Endothelial cell of umbilical vein (primary cell): ENCODE data around the gene RALGAPA1. TPM values are rescaled to one million over a fixed set of nuclear protein-coding genes. Genes with fewer than 3 reads are reported as not detected.

ENCODE experiments used
- BruUV-seq: library from RNA; stranded (reverse); fragments of 400-500 nt; replicated peaks from 2 replicates; lab custom pipeline; 2021; lab: Mats Ljungman, UMichigan
- CTCF ChIA-PET: fragments of 300-600, 350-600 bp; sonication (Branson Sonifier 250); formaldehyde crosslinking; loops from one replicate; lab custom pipeline; 2021; ENCODE audit warnings: antibody characterized with exemption, inconsistent platforms; lab: Charles Lee
- POLR2A ChIA-PET: fragments of 300-600, 350-600 bp; sonication (Branson Sonifier 250); formaldehyde crosslinking; loops from one replicate; lab custom pipeline; 2021; ENCODE audit warnings: antibody characterized with exemption, inconsistent platforms; lab: Charles Lee
- DNase-seq: peaks from one replicate; pipeline ENCODE4 v3.0.0-alpha.2; 2011; ENCODE audit warnings: low read depth, low spot score
- FAIRE-seq: peaks from 2 replicates; lab custom pipeline; 2011; peaks lifted over from hg19 to GRCh38; lab: Jason Lieb, UNC
- H2AFZ ChIP-seq: 2 replicates; pipeline ENCODE4 v1.6.0; 2012; ENCODE audit warnings: low read depth, low read length, control low read depth, inconsistent platforms
- H3K27ac ChIP-seq: 2 replicates; pipeline ENCODE4 v1.5.1; 2011; ENCODE audit warnings: low read depth, mild to moderate bottlenecking, control low read depth, low read length, moderate library complexity; ENCODE audit not compliant: insufficient read depth
- H3K27me3 ChIP-seq, 2 experiments: 2 replicates each; pipeline versions ENCODE4 v1.6.0 to v1.6.1; 2011; ENCODE audit warnings: low read length in 2 of 2, mixed read lengths in 1 of 2; ENCODE audit not compliant: control insufficient read depth in 2 of 2, insufficient read depth in 2 of 2
- H3K36me3 ChIP-seq, 2 experiments: 2 replicates in 1 of 2; 3 replicates in 1 of 2; pipeline ENCODE4 v1.5.1; 2011; ENCODE audit warnings: low read length in 2 of 2, mild to moderate bottlenecking in 1 of 2, moderate library complexity in 1 of 2; ENCODE audit not compliant: control insufficient read depth in 2 of 2, insufficient read depth in 2 of 2; ENCODE audit errors: extremely low read depth in 1 of 2
- H3K4me1 ChIP-seq: 3 replicates; pipeline ENCODE4 v1.5.1; 2011; ENCODE audit warnings: mild to moderate bottlenecking, low read length; ENCODE audit not compliant: control insufficient read depth, insufficient read depth; ENCODE audit errors: extremely low read depth
- H3K4me2 ChIP-seq: 2 replicates; pipeline ENCODE4 v1.6.1; 2011; ENCODE audit warnings: low read length, control low read depth, mixed read lengths; ENCODE audit not compliant: insufficient read depth
- H3K4me3 ChIP-seq, 3 experiments: fragments of 200-600 bp in 1 of 3; sonication (generic), shearing (Covaris generic) in 1 of 3; replicated peaks in 1 of 3; 2 replicates each; pipeline ENCODE4 v1.5.1; 2011 to 2016; ENCODE audit warnings: control low read depth in 3 of 3, low read length in 3 of 3, mild to moderate bottlenecking in 2 of 3, inconsistent platforms in 1 of 3, low read depth in 1 of 3, moderate library complexity in 1 of 3; ENCODE audit not compliant: insufficient read depth in 1 of 3
- H3K79me2 ChIP-seq: 2 replicates; pipeline ENCODE4 v1.6.0; 2012; ENCODE audit warnings: low read length, inconsistent platforms; ENCODE audit not compliant: control insufficient read depth, insufficient read depth
- H3K9ac ChIP-seq: replicated peaks from 2 replicates; pipeline ENCODE3; 2011; ENCODE audit warnings: low read length, control low read depth; ENCODE audit not compliant: insufficient read depth; ENCODE audit errors: extremely low read depth
- H3K9me1 ChIP-seq: replicated peaks from 3 replicates; pipeline ENCODE4 v1.6.0; 2011; ENCODE audit warnings: mild to moderate bottlenecking, low read length; ENCODE audit not compliant: control insufficient read depth, insufficient read depth; ENCODE audit errors: extremely low read depth
- H3K9me3 ChIP-seq: replicated peaks from 2 replicates; pipeline ENCODE4 v1.5.1; 2012; ENCODE audit warnings: low read length, inconsistent platforms; ENCODE audit not compliant: control insufficient read depth, insufficient read depth
- H4K20me1 ChIP-seq: replicated peaks from 2 replicates; pipeline ENCODE3; 2011; ENCODE audit warnings: mild to moderate bottlenecking, low read length; ENCODE audit not compliant: control insufficient read depth, insufficient read depth; ENCODE audit errors: extremely low read depth
- EZH2 ChIP-seq: IDR thresholded peaks from 2 replicates; pipeline ENCODE4 v1.6.1; 2012; ENCODE audit warnings: borderline replicate concordance, low read depth, mild to moderate bottlenecking, moderate library complexity, low read length, inconsistent platforms; ENCODE audit not compliant: severe bottlenecking
- FOS ChIP-seq: IDR thresholded peaks from 2 replicates; pipeline ENCODE4 v1.6.1; 2011; ENCODE audit warnings: mild to moderate bottlenecking, low read length, moderate library complexity, borderline replicate concordance; ENCODE audit not compliant: insufficient read depth
- GATA2 ChIP-seq: IDR thresholded peaks from 2 replicates; pipeline ENCODE4 v1.7.0; 2011; ENCODE audit warnings: low read depth, mild to moderate bottlenecking, moderate library complexity, mixed read lengths, low read length; ENCODE audit not compliant: insufficient read length, insufficient read depth
- JUN ChIP-seq: IDR thresholded peaks from 2 replicates; pipeline ENCODE4 v1.6.1; 2011; ENCODE audit warnings: borderline replicate concordance, low read depth; ENCODE audit not compliant: insufficient read length, insufficient read depth
- MAX ChIP-seq: IDR thresholded peaks from 2 replicates; pipeline ENCODE4 v1.6.1; 2011; ENCODE audit not compliant: insufficient read depth, insufficient read length
- MYC ChIP-seq: IDR thresholded peaks from one replicate; pipeline ENCODE4 v1.6.1; 2011; ENCODE audit warnings: mild to moderate bottlenecking, low read depth, low read length
- POLR2A ChIP-seq: IDR thresholded peaks from 2 replicates; pipeline ENCODE4 v1.6.1; 2012; ENCODE audit warnings: low read depth, mild to moderate bottlenecking, control low read depth, low read length
- POLR2AphosphoS5 ChIP-seq: IDR thresholded peaks from 2 replicates; pipeline ENCODE4 v1.6.1; 2012; ENCODE audit warnings: low read depth, mild to moderate bottlenecking, control low read depth, low read length, moderate library complexity; ENCODE audit not compliant: insufficient read depth
- dilution Hi-C: fragments of 300-500 bp; cut with MboI; formaldehyde crosslinking; loops from one replicate; pipeline ENCODE4 v1.15.0; 2019; ENCODE audit warnings: low sequenced_read_pairs; ENCODE audit not compliant: extremely low pct_ligation_motif_present
- intact Hi-C: fragments of 100-400 bp; cut with micrococcal nuclease; formaldehyde crosslinking; loops from one replicate; pipeline ENCODE4 v1.10.0; 2022
- polyA plus RNA-seq, 4 experiments: library from polyadenylated mRNA; depleted of rRNA in 3 of 4; stranded (reverse) in 3 of 4; unstranded in 1 of 4; fragments of >200 nt; gene quantifications; 2 replicates each; pipeline versions ENCODE4 v1.2.1 to v1.2.3, GENCODE V29; 2011 to 2012; ENCODE audit warnings: missing spikeins in 1 of 4
- total RNA-seq: library from RNA; stranded (reverse); gene quantifications from 2 replicates; pipeline ENCODE4 v1.2.3, GENCODE V29; 2021

Gene RALGAPA1
- total and polyA plus RNA-seq, 2 donors (not counting 3 experiments of a cell fraction or from before 2014, with no cell fraction given), result 6.1 to 30.9 TPM

- DNase-seq, result peak; percentile 40
- H3K27ac ChIP-seq, result no peak overlapping the region
- dilution Hi-C loops (loop anchor here (25.0 kb wide), 1 partner anchor 258 kb away; no protein-coding TSS in a partner anchor), intact Hi-C loops (loop anchor here (10.0 kb wide), 1 partner anchor 119 kb away; no protein-coding TSS in a partner anchor)
- H3K9me1 ChIP-seq, result no peaks in the 10 kb centered on the region
- BruUV-seq, result no TSS peak
- H3K4me1 ChIP-seq, result peaks cover 24% of the 10 kb centered on the region
- no peaks in the 10 kb centered on the region for H3K9me3 ChIP-seq
- H3K27me3 ChIP-seq, result no peaks in the 10 kb centered on the region
- no peak for TF ChIP-seq JUN
- no peak for TF ChIP-seq MYC
- TF ChIP-seq MAX, result no peak
- TF ChIP-seq GATA2, result peak; percentile 71
- no peak for TF ChIP-seq FOS
- no peak for TF ChIP-seq EZH2
- TF ChIP-seq POLR2AphosphoS5, result no peak
- TF ChIP-seq POLR2A, result no peak
- no peaks in the 10 kb centered on the region for H4K20me1 ChIP-seq
- no peaks in the 10 kb centered on the region for H3K79me2 ChIP-seq
- H2AFZ ChIP-seq, result no peak overlapping the region
- H3K4me2 ChIP-seq, result no peak overlapping the region
- H3K9ac ChIP-seq, result no peak overlapping the region
- POLR2A ChIA-PET, result no interaction called here
- CTCF ChIA-PET, result interaction anchor here (0.8 to 2.6 kb wide), 5 partner anchors 9 to 274 kb away, joined by 3 to 12 read pairs (median 7); no protein-coding TSS in a partner anchor
- no peak for FAIRE-seq
- H3K36me3 ChIP-seq, result no peaks in the 10 kb centered on the region
- H3K4me3 ChIP-seq, result no peak overlapping the region
Observed at GRCh38 chr14:35695647-35696046, 113.4 kb downstream of the RALGAPA1 start.

- POLR2A ChIA-PET, result no interaction called here
- DNase-seq (no peak), FAIRE-seq (no peak)
- no peaks in the 10 kb centered on the region for H3K79me2 ChIP-seq
- H3K27me3 ChIP-seq, result no peaks in the 10 kb centered on the region
- no peak overlapping the region for H2AFZ ChIP-seq
- H3K36me3 ChIP-seq, result no peaks in the 10 kb centered on the region
- TF ChIP-seq EZH2, result no peak
- dilution Hi-C loops, result loop anchor here (25.0 kb wide), 1 partner anchor 258 kb away; no protein-coding TSS in a partner anchor
- no peaks in the 10 kb centered on the region for H3K9me3 ChIP-seq
- H3K4me2 ChIP-seq, result no peak overlapping the region
- H4K20me1 ChIP-seq, result no peaks in the 10 kb centered on the region
- CTCF ChIA-PET, result interaction anchor here (0.8 to 2.6 kb wide), 4 partner anchors 11 to 256 kb away, joined by 4 to 12 read pairs (median 7); no protein-coding TSS in a partner anchor
- no peaks in the 10 kb centered on the region for H3K9me1 ChIP-seq
- no TSS peak for BruUV-seq
- H3K4me1 ChIP-seq, result peaks cover 24% of the 10 kb centered on the region
- H3K9ac ChIP-seq, result no peak overlapping the region
- intact Hi-C loops, result loop anchor here (10.0 kb wide), 1 partner anchor 120 kb away; no protein-coding TSS in a partner anchor
- no peak overlapping the region for H3K4me3 ChIP-seq
- H3K27ac ChIP-seq, result no peak overlapping the region
Observed at GRCh38 chr14:35695072-35695471, 114.0 kb downstream of the RALGAPA1 start.
